Measurements from ENCODE around the gene MAN2A2. TPM values are rescaled to one million over a fixed set of nuclear protein-coding genes. Genes with fewer than 3 reads are reported as not detected.
"Not testable (repeated sequence)": the region's sequence is repeated elsewhere in the genome, so short reads cannot be mapped to it uniquely, and the experiment has no call there.

MAN2A2 gene
- total RNA-seq, 1 donor from 2014 or later: 90.4 TPM

- H3K36me3 ChIP-seq: peaks cover 44 to 48% of the 10 kb centered on the region in 2 donors
- no peaks in the 10 kb centered on the region for H3K9me3 ChIP-seq
- H3K27ac ChIP-seq: no peak overlapping the region
- intact Hi-C loops (cut with DNase I): no loop called here
- no peaks in the 10 kb centered on the region for H3K27me3 ChIP-seq
- H3K4me3 ChIP-seq: no peak overlapping the region
- H3K4me1 ChIP-seq: peaks cover 0 to 12% of the 10 kb centered on the region in 2 donors
- TF ChIP-seq CTCF (IDR thresholded peaks at IDR 0.05): no peak
- no peak for DNase-seq (ENCODE audit: low spot score in 2 of 2)
Measured at GRCh38 chr15:90905306-90906180, 2.4 kb downstream of the MAN2A2 start.

GRCh38 chr15:90906181-90906849 lies 3.2 kb downstream of the MAN2A2 start:
- Histone ChIP-seq H3K4me3 (no peak overlapping the region), H3K27me3 (no peaks in the 10 kb centered on the region), H3K36me3 (peaks cover 51 to 56% of the 10 kb centered on the region in 2 donors), H3K9me3 (no peaks in the 10 kb centered on the region), H3K4me1 (peaks cover 0 to 12% of the 10 kb centered on the region in 2 donors), H3K27ac (no peak overlapping the region)
- no peak for TF ChIP-seq CTCF (IDR thresholded peaks at IDR 0.05)
- intact Hi-C loops (cut with DNase I): no loop called here
- DNase-seq (ENCODE audit: low spot score in 2 of 2): no peak

GRCh38 chr15:90907051-90907660 lies 4.1 kb downstream of the MAN2A2 start:
- no peaks in the 10 kb centered on the region for H3K9me3 ChIP-seq
- TF ChIP-seq CTCF (IDR thresholded peaks at IDR 0.05): no peak
- no peaks in the 10 kb centered on the region for H3K27me3 ChIP-seq
- H3K4me1 ChIP-seq: peaks cover 0 to 7% of the 10 kb centered on the region in 2 donors
- H3K27ac ChIP-seq: no peak overlapping the region
- no peak for DNase-seq (ENCODE audit: low spot score in 2 of 2)
- H3K4me3 ChIP-seq: no peak overlapping the region
- H3K36me3 ChIP-seq: peaks cover 60 to 65% of the 10 kb centered on the region in 2 donors
- intact Hi-C loops (cut with DNase I): no loop called here

- Histone ChIP-seq H3K9me3 (no peaks in the 10 kb centered on the region), H3K27ac (no peak overlapping the region), H3K4me3 (no peak overlapping the region), H3K36me3 (peaks cover 68 to 73% of the 10 kb centered on the region in 2 donors), H3K4me1 (peaks cover 0 to 7% of the 10 kb centered on the region in 2 donors), H3K27me3 (no peaks in the 10 kb centered on the region)
- intact Hi-C loops (cut with DNase I): no loop called here
- no peak for DNase-seq (ENCODE audit: low spot score in 2 of 2)
- no peak for TF ChIP-seq CTCF (IDR thresholded peaks at IDR 0.05)
Measured at GRCh38 chr15:90907838-90908507, 4.9 kb downstream of the MAN2A2 start.

- H3K4me3 ChIP-seq; DNase-seq (ENCODE audit: low spot score in 2 of 2); H3K27me3 ChIP-seq; intact Hi-C loops (cut with DNase I); H3K27ac ChIP-seq; H3K9me3 ChIP-seq; H3K4me1 ChIP-seq: not testable (repeated sequence)
- peaks cover 83 to 88% of the 10 kb centered on the region in 2 donors for H3K36me3 ChIP-seq
Measured at GRCh38 chr15:90909449-90909848, 6.3 kb downstream of the MAN2A2 start.
